Measurements from ENCODE around the gene ATP2B2. TPM values are rescaled to one million over a fixed set of nuclear protein-coding genes. Genes with fewer than 3 reads are reported as not detected.

ATP2B2 gene
- total and polyA plus RNA-seq, 2 of the 8 experiments (the other 6 are each of a cell fraction or from before 2014, with no cell fraction given): 0.14 to 1.2 TPM

DNA sequence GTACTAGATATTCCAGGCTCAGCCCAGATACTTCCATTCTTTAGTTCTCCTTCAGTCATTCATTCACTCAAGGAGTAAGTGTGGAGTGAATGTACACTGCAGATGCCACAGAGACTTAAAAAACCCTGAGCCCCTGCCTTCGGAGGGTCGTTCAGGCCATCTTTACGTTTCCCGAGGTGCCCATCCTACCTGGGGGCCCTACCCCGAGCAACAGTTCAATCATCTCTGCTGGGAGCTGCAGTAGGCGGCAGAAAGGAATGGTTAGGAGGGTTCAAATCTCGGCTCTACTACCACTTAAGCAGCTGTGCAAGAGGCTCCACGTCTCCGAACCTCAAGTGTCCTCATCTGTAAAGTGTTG lies 185.1 kb downstream of the ATP2B2 start:
- Histone ChIP-seq H3K18ac (ENCODE audit: extremely low read depth, low read length) (no peak overlapping the region), H3K4me1 (replicated peaks in 1 of 4; ENCODE audit: control insufficient read depth in 3 of 4, insufficient read depth in 4 of 4, low read length in 3 of 4) (peaks cover 0 to 4% (median 3%) of the 10 kb centered on the region in 4 experiments; a peak in 5 of 7 replicates), H3K9me3 (ENCODE audit: insufficient read depth in 2 of 2, low read depth in 1 of 2, low read length in 1 of 2) (no peaks in the 10 kb centered on the region), H4K91ac (replicated peaks; ENCODE audit: insufficient read length, low read length) (no peak overlapping the region), H2BK5ac (ENCODE audit: low read depth, low read length) (peak overlapping the region; percentile 85), H3K79me1 (ENCODE audit: low read depth, low read length) (peaks cover 5% of the 10 kb centered on the region; the same call in 1 of the 2 replicates), H3K9ac (replicated peaks in 1 of 4; ENCODE audit: extremely low read depth in 1 of 4, low read depth in 3 of 4, low read length in 3 of 4) (peak overlapping the region; percentile 77 to 94 (median 91)), H3K4ac (replicated peaks; ENCODE audit: insufficient read length, low read depth, low read length) (no peak overlapping the region), H3K36me3 (ENCODE audit: control insufficient read depth in 2 of 4, insufficient read depth in 4 of 4, low read length in 3 of 4) (peaks cover 20 to 32% (median 28%) of the 10 kb centered on the region in 4 experiments), H2BK15ac (ENCODE audit: low read length) (no peak overlapping the region), H4K8ac (ENCODE audit: extremely low read depth, insufficient read depth, low read length) (peak overlapping the region; percentile 98; the same call in 1 of the 2 replicates), H3K4me3 (ENCODE audit: extremely low read depth in 1 of 4, insufficient read depth in 2 of 4, low read depth in 3 of 4, low read length in 4 of 4) (peak overlapping the region; percentile 88 to 97 (median 94)), H2BK12ac (ENCODE audit: low read depth, low read length) (no peak overlapping the region), H2BK20ac (ENCODE audit: low read length) (no peak overlapping the region), H3K4me2 (ENCODE audit: insufficient read depth in 1 of 2, low read depth in 2 of 2, low read length in 2 of 2) (peak overlapping the region; percentile 83 to 90), H2AFZ (ENCODE audit: low read length) (peak overlapping the region; percentile 1; the same call in 1 of the 2 replicates), H3K27me3 (replicated peaks in 1 of 4; ENCODE audit: control insufficient read depth in 3 of 4, extremely low read depth in 1 of 4, insufficient read depth in 3 of 4, low read length in 3 of 4) (no peaks in the 10 kb centered on the region), H4K20me1 (replicated peaks in 1 of 2; ENCODE audit: control insufficient read depth in 1 of 2, insufficient read depth in 2 of 2, low read length in 2 of 2) (peaks cover 3 to 10% of the 10 kb centered on the region in 2 experiments), H3K14ac (ENCODE audit: insufficient read length) (no peak overlapping the region), H2BK120ac (replicated peaks; ENCODE audit: low read depth, low read length) (no peak overlapping the region), H3K23me2 (ENCODE audit: low read depth, low read length) (peaks cover 7% of the 10 kb centered on the region; the same call in 1 of the 2 replicates), H4K5ac (ENCODE audit: insufficient read length, low read depth, low read length) (no peak overlapping the region), H3K23ac (ENCODE audit: insufficient read length) (no peak overlapping the region), H3K79me2 (ENCODE audit: control insufficient read depth in 1 of 2, insufficient read depth in 2 of 2, low read length in 2 of 2) (peaks cover 11 to 25% of the 10 kb centered on the region in 2 experiments), H3K56ac (replicated peaks; ENCODE audit: insufficient read length, low read depth, low read length) (no peak overlapping the region), H3K27ac (ENCODE audit: low read depth, low read length) (peak overlapping the region; percentile 77), H2AK5ac (ENCODE audit: low read depth, low read length) (no peak overlapping the region)
- ChIA-PET POLR2A (ENCODE audit: partially characterized antibody) (interaction anchor here (0.7 to 3.9 kb wide), 10 partner anchors 9 to 294 kb away, joined by 3 to 20 read pairs (median 4); partner anchors contain the start of gene FANCD2), CTCF (ENCODE audit: partially characterized antibody) (interaction anchor here (0.6 to 1.9 kb wide), 6 partner anchors 15 to 702 kb away, joined by 3 to 5 read pairs (median 3); no protein-coding TSS in a partner anchor)
- DNase-seq (ENCODE audit: low read depth in 1 of 2, low spot score in 2 of 2) (no peak), FAIRE-seq (no peak)
- 3% methylated on average over 9 of the region's 9 CpGs; no CpG with 5 or more reads in 1 of the 2 experiments for WGBS, 2 experiments (ENCODE audit: extremely low coverage in 1 of 2, insufficient coverage in 1 of 2, insufficient read length in 1 of 2, insufficient replicate concordance in 2 of 2, low coverage in 1 of 2, low lambda C conversion rate in 2 of 2, missing lambda C conversion rate in 1 of 2)
- no peak for TF ChIP-seq TAF7 (optimal IDR thresholded peaks at IDR 0.05; ENCODE audit: borderline replicate concordance, low read depth, low read length)

All from H1 (cell line).